Spleen (tissue), 7 donors: ENCODE results near the gene KREMEN2.

ENCODE experiments used
- CTCF ChIP-seq, 11 experiments: fragments of 200-600 bp in 7 of 11; fragments of 450-650 bp in 4 of 11; sonication (generic) in 4 of 11; IDR thresholded peaks in 8 of 11; conservative IDR thresholded peaks in 3 of 11; 1 replicate in 7 of 11; 2 replicates in 4 of 11; pipeline versions ENCODE4 v1.4.0 to v1.8.0; 2016 to 2021; ENCODE audit warnings: antibody characterized with exemption in 11 of 11, inconsistent platforms in 4 of 11, mild to moderate bottlenecking in 1 of 11
- POLR2AphosphoS5 ChIP-seq, 3 donors: sonication (generic); formaldehyde crosslinking; IDR thresholded peaks; one replicate each; pipeline ENCODE4 v1.5.1; 2017; ENCODE audit warnings: antibody characterized with exemption in 3 of 3
- donor health status: DM: no; HTN: no; CAD: no; lungs with moderate emphysema.
- donor health status: DM: no; HTN: no; CAD: no.
- donor health status: DM: no; HTN: no; CAD: no.

- no peak for TF ChIP-seq CTCF (IDR thresholded peaks at IDR 0.05 in 8 of 11, conservative IDR thresholded peaks at IDR 0.05 in 3 of 11)
- no peak for TF ChIP-seq POLR2AphosphoS5 (IDR thresholded peaks at IDR 0.05)
These were observed 48.8 kb downstream of the KREMEN2 start, which contains the start of gene CLDN9 for GRCh38 chr16:3012828-3013420.
